Mucosa of descending colon (tissue), 3 donors: Measurements from ENCODE around the gene TRPM3. TPM values are rescaled to one million over a fixed set of nuclear protein-coding genes. Genes with fewer than 3 reads are reported as not detected.

Experiments used
- ATAC-seq: fragments of 200-7000 bp; cut with Tn5 transposase; one replicate; pipeline ENCODE4 v1.9.1; 2020; ENCODE audit warnings: mild to moderate bottlenecking, moderate library complexity
- DNase-seq, 3 donors: peaks; one replicate each; pipeline ENCODE4 v3.0.0-alpha.2; 2020
- H3K36me3 ChIP-seq: fragments of 200-600 bp; one replicate; pipeline ENCODE4 v1.8.0; 2021; ENCODE audit warnings: low read depth, mild to moderate bottlenecking
- H3K4me1 ChIP-seq: fragments of 200-600 bp; one replicate; pipeline ENCODE4 v1.8.0; 2021; ENCODE audit warnings: low read depth, mild to moderate bottlenecking
- H3K4me3 ChIP-seq: fragments of 200-600 bp; one replicate; pipeline ENCODE4 v1.8.0; 2021; ENCODE audit warnings: mild to moderate bottlenecking
- H3K9me3 ChIP-seq: fragments of 200-600 bp; one replicate; pipeline ENCODE4 v1.8.0; 2021; ENCODE audit warnings: mild to moderate bottlenecking
- CTCF ChIP-seq: fragments of 200-600 bp; IDR thresholded peaks from one replicate; pipeline ENCODE4 v1.8.0; 2022; ENCODE audit warnings: antibody characterized with exemption, mild to moderate bottlenecking
- intact Hi-C, 2 donors: fragments of 100-400 bp; cut with DNase I in 1 of 2; cut with micrococcal nuclease in 1 of 2; formaldehyde crosslinking; loops; one replicate each; pipeline versions ENCODE4 v1.11.0 to v1.11.1; 2022; cut with DNase I, micrococcal nuclease
- total RNA-seq, 3 donors: library from RNA; stranded (reverse); fragmentation: NEBNext Ultra II Directional in 2 of 3; extraction: Animal tissue kit (Norgen Biotek cat#: 25700) in 2 of 3; gene quantifications; one replicate each; pipeline versions ENCODE4 v1.2.1 to v1.2.4, GENCODE V29; 2021 to 2023
- donor health status: DM: no; HTN: no; CAD: no; lungs with moderate emphysema.
- donor health status: DM: no; HTN: no; CAD: no.
- donor health status: DM: no; HTN: yes; CAD: no.

TRPM3 gene
- total RNA-seq, 3 donors from 2014 or later: 0.29 to 0.55 (median 0.51) TPM

DNA sequence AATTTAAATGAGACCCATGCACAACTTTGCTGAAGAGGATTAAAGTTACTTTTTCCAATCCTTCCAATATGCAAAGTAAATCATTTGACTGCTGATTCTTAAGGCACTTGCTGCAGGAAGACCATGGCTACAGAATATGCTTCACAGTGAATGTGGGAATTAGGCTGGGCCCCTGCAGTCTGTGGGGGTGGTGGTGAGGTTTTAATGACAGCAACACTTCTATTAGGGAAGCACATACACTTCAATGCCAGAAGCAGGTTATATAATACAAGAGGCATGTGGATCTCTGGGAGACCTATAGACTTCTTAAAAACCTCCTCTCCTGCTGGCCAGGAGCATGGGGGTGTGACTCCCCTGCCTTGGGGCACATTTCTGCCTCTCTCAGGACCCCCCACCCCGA, 582.4 kb downstream of the TRPM3 start:
- Histone ChIP-seq H3K4me1 (no peaks in the 10 kb centered on the region), H3K36me3 (no peaks in the 10 kb centered on the region), H3K9me3 (no peaks in the 10 kb centered on the region), H3K4me3 (no peak overlapping the region)
- no peak for DNase-seq
- no peak for TF ChIP-seq CTCF
- intact Hi-C loops: no loop called here
- ATAC-seq: no peak

GRCh38 chr9:70537084-70537483, 584.3 kb downstream of the TRPM3 start:
- ATAC-seq (no peak), DNase-seq (no peak)
- H3K36me3 ChIP-seq: no peaks in the 10 kb centered on the region
- intact Hi-C loops: no loop called here
- no peaks in the 10 kb centered on the region for H3K4me1 ChIP-seq
- H3K4me3 ChIP-seq: no peak overlapping the region
- no peaks in the 10 kb centered on the region for H3K9me3 ChIP-seq
- TF ChIP-seq CTCF: no peak

DNA sequence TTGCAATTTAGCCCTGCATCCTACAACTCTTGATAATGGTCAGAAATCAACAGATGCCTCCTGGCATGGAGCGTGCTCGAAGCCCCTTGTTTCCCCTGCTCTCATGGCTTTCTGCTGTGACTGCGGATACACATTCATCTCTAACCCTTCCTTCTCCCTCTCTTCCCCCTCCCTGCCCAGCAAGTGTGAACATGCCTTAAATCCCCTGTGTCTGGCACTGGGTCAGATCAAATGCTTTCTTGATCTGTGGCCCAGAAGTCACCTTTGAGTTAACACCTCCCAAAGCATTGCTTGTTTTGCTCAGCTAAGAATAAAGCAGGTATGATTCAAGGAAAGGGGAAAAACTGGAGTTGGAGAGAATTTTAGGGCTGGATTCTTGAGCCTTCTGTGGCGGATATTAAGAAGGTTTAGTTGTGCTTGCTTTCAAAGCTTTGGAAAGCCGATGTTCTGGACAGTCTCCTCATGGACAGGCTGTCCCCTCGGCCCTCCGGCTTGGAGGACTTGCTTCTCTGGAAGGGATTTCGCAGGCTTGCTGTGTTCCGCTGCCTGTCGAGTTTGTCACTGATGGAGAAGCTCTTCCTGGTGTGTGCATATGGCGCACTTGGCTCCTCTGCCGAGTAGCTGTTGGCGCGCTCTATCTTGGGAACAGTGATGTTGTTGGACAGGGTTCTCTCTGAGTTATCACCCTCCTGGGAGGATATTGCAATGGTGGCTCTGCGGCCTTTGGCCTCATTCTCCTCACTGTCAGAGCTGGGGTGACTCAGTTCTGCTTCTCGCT, 585.7 kb downstream of the TRPM3 start:
- H3K9me3 ChIP-seq: no peaks in the 10 kb centered on the region
- no peaks in the 10 kb centered on the region for H3K36me3 ChIP-seq
- ATAC-seq (no peak), DNase-seq (no peak)
- H3K4me3 ChIP-seq: no peak overlapping the region
- intact Hi-C loops: no loop called here
- no peak for TF ChIP-seq CTCF
- no peaks in the 10 kb centered on the region for H3K4me1 ChIP-seq

DNA sequence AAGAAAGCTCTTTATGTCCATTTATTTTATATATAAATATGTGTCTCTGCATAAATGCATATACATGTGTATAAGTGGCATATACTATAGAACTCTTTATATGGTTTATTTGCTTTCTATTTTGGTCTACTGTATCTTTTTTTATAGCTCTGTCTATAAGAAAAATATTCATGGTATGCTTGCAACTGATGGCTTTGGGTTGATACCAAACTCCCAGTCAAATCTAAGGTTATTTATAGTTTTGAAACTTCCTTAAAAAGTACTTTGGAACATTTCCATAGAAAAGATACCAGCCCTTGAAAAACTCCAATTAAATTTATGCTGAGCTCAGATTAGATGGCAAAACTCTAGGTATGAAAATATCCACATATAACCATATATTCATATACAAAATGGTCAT, 587.0 kb downstream of the TRPM3 start:
- no peak for TF ChIP-seq CTCF
- H3K4me1 ChIP-seq: no peaks in the 10 kb centered on the region
- H3K36me3 ChIP-seq: no peaks in the 10 kb centered on the region
- DNase-seq (no peak), ATAC-seq (no peak)
- no peaks in the 10 kb centered on the region for H3K9me3 ChIP-seq
- intact Hi-C loops: no loop called here
- H3K4me3 ChIP-seq: no peak overlapping the region

GRCh38 chr9:70534061-70534460, 587.4 kb downstream of the TRPM3 start:
- Histone ChIP-seq H3K4me1 (no peaks in the 10 kb centered on the region), H3K36me3 (no peaks in the 10 kb centered on the region), H3K4me3 (no peak overlapping the region), H3K9me3 (no peaks in the 10 kb centered on the region)
- no peak for DNase-seq
- intact Hi-C loops: no loop called here
- no peak for TF ChIP-seq CTCF
- no peak for ATAC-seq
